Common myeloid progenitor, CD34-positive (primary cell): ENCODE data around the gene ARID4B.
A peak's percentile ranks its signal among the peaks of the same experiment; 100 is the strongest.
"Not testable (repeated sequence)": the region's sequence is repeated elsewhere in the genome, so short reads cannot be mapped to it uniquely, and the experiment has no call there.

Source experiments
- CTCF ChIA-PET: fragments of 350-600 bp; sonication (Branson Sonifier 250); formaldehyde crosslinking; loops from one replicate; lab custom pipeline; 2021; ENCODE audit warnings: antibody characterized with exemption; lab: Charles Lee
- POLR2A ChIA-PET: fragments of 350-600 bp; sonication (Branson Sonifier 250); formaldehyde crosslinking; loops from one replicate; lab custom pipeline; 2021; ENCODE audit warnings: antibody characterized with exemption; lab: Charles Lee
- DNase-seq, 3 donors: peaks; one replicate each; pipeline versions ENCODE4 v3.0.0 to v3.0.0-alpha.2; 2013
- H3K27ac ChIP-seq, 2 experiments: 1 replicate in 1 of 2; 2 replicates in 1 of 2; pipeline ENCODE4 v1.7.0; 2013; ENCODE audit warnings: inconsistent platforms in 2 of 2, low read length in 2 of 2, mild to moderate bottlenecking in 2 of 2, low read depth in 1 of 2, moderate library complexity in 1 of 2; ENCODE audit not compliant: severe bottlenecking in 2 of 2, insufficient read depth in 1 of 2, poor library complexity in 1 of 2
- H3K27me3 ChIP-seq, 5 experiments: replicated peaks in 2 of 5; 1 replicate in 3 of 5; 2 replicates in 2 of 5; pipeline versions ENCODE4 v1.6.1 to v1.7.0; 2013; ENCODE audit warnings: low read length in 4 of 5, mild to moderate bottlenecking in 2 of 5, moderate library complexity in 2 of 5, inconsistent platforms in 1 of 5; ENCODE audit not compliant: insufficient read depth in 5 of 5, control insufficient read depth in 4 of 5
- H3K36me3 ChIP-seq, 4 experiments: 1 replicate in 2 of 4; 2 replicates in 2 of 4; pipeline versions ENCODE4 v1.6.1 to v1.7.0; 2013; ENCODE audit warnings: low read length in 3 of 4, control low read depth in 1 of 4, mild to moderate bottlenecking in 1 of 4; ENCODE audit not compliant: control insufficient read depth in 4 of 4, insufficient read depth in 4 of 4
- H3K4me1 ChIP-seq, 4 experiments: 1 replicate in 3 of 4; 2 replicates in 1 of 4; pipeline versions ENCODE4 v1.6.1 to v1.7.1; 2013; ENCODE audit warnings: low read length in 3 of 4, mild to moderate bottlenecking in 3 of 4, control low read depth in 1 of 4, inconsistent platforms in 1 of 4, moderate library complexity in 1 of 4; ENCODE audit not compliant: control insufficient read depth in 4 of 4, insufficient read depth in 4 of 4; ENCODE audit errors: control extremely low read depth in 1 of 4
- H3K4me3 ChIP-seq, 7 experiments: 1 replicate in 4 of 7; 2 replicates in 3 of 7; pipeline versions ENCODE4 v1.5.1 to v1.7.0; 2013; ENCODE audit warnings: mild to moderate bottlenecking in 7 of 7, low read length in 6 of 7, moderate library complexity in 6 of 7, inconsistent platforms in 2 of 7, low read depth in 2 of 7, control low read depth in 1 of 7; ENCODE audit not compliant: insufficient read depth in 4 of 7, control insufficient read depth in 1 of 7; ENCODE audit errors: extremely low read depth in 1 of 7
- H3K9me3 ChIP-seq, 5 experiments: 1 replicate in 4 of 5; 2 replicates in 1 of 5; pipeline versions ENCODE4 v1.6.1 to v1.7.1; 2013; ENCODE audit warnings: low read length in 4 of 5, mild to moderate bottlenecking in 2 of 5, inconsistent platforms in 1 of 5, low read depth in 1 of 5, moderate library complexity in 1 of 5; ENCODE audit not compliant: control insufficient read depth in 4 of 5, insufficient read depth in 2 of 5; ENCODE audit errors: control extremely low read depth in 1 of 5
- WGBS: methylation state at CpG from one replicate; pipeline ENCODE4 v1.1.5; 2013; ENCODE audit not compliant: insufficient coverage; 5-methylcytosine and 5-hydroxymethylcytosine counted together

The ARID4B gene

GRCh38 chr1:235258068-235258467, 69.9 kb downstream of the ARID4B start:
- 100% methylated on average over 2 of the region's 6 CpGs for WGBS
- POLR2A ChIA-PET: not testable (repeated sequence)

GRCh38 chr1:235254721-235255120, 73.3 kb downstream of the ARID4B start:
- no CpG with 5 or more reads among the region's 1 CpG for WGBS
- no peaks in the 10 kb centered on the region for H3K9me3 ChIP-seq
- ChIA-PET CTCF (interaction anchor here (1.0 kb wide), 1 partner anchor 70 kb away, joined by 3 read pairs; no protein-coding TSS in a partner anchor), POLR2A (no interaction called here)
- no peak overlapping the region for H3K4me3 ChIP-seq
- no peak overlapping the region for H3K27ac ChIP-seq
- H3K4me1 ChIP-seq: peaks cover 0 to 14% (median 9%) of the 10 kb centered on the region in 4 experiments
- peaks cover 10 to 24% (median 17%) of the 10 kb centered on the region in 4 experiments for H3K36me3 ChIP-seq
- H3K27me3 ChIP-seq: no peaks in the 10 kb centered on the region
- no peak for DNase-seq

More at GRCh38 chr1:235258068-235258467, 69.9 kb downstream of the ARID4B start:
- CTCF ChIA-PET: interaction anchor here (0.6 to 3.9 kb wide), 13 partner anchors 9 to 158 kb away, joined by 3 to 13 read pairs (median 5); partner anchors contain the start of genes ARID4B and GGPS1
- H3K27ac ChIP-seq, H3K9me3 ChIP-seq, H3K27me3 ChIP-seq, H3K4me3 ChIP-seq, DNase-seq: not testable (repeated sequence)
- Histone ChIP-seq H3K36me3 (peaks cover 0 to 14% (median 10%) of the 10 kb centered on the region in 4 experiments), H3K4me1 (peaks cover 2 to 18% (median 13%) of the 10 kb centered on the region in 4 experiments)

GRCh38 chr1:235253219-235253962, 74.6 kb downstream of the ARID4B start:
- Histone ChIP-seq H3K27me3 (no peaks in the 10 kb centered on the region), H3K9me3 (no peaks in the 10 kb centered on the region), H3K4me3 (no peak overlapping the region), H3K36me3 (peaks cover 5 to 22% (median 14%) of the 10 kb centered on the region in 4 experiments), H3K4me1 (peaks cover 0 to 5% (median under 1%) of the 10 kb centered on the region in 4 experiments), H3K27ac (no peak overlapping the region)
- DNase-seq: peak; percentile 72 to 79 (median 75)
- WGBS: no CpG with 5 or more reads among the region's 2 CpGs
- ChIA-PET CTCF (interaction anchor here (0.8 to 4.1 kb wide), 7 partner anchors 12 to 167 kb away, joined by 3 to 38 read pairs (median 3); no protein-coding TSS in a partner anchor), POLR2A (interaction anchor here (0.7 to 1.1 kb wide), 2 partner anchors 11 to 53 kb away, joined by 3 read pairs; no protein-coding TSS in a partner anchor)

DNA sequence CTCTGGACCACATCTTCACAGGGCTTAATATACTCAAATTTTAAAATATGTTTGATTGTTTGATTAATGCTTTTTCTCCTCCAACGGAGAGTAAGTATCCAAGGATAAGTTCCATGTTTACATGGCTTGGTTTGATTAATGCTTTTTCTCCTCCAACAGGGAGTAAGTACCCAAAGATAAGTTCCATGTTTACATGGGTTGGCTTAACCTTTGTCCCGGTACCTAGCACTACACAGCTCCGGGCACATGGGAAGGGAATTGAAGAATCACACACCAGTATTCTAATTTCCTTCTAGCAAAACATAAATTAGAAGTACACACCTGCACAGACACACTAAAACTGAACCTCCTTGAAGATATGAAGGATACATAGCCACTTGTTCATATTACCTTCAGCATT, 77.5 kb downstream of the ARID4B start:
- POLR2A ChIA-PET: interaction anchor here (0.6 kb wide), 1 partner anchor 93 kb away, joined by 3 read pairs; no protein-coding TSS in a partner anchor
- Histone ChIP-seq H3K27ac (no peak overlapping the region), H3K4me1 (peaks cover 0 to 13% (median 9%) of the 10 kb centered on the region in 4 experiments), H3K9me3 (no peaks in the 10 kb centered on the region), H3K27me3 (no peaks in the 10 kb centered on the region), H3K4me3 (no peak overlapping the region), H3K36me3 (peaks cover 4 to 26% (median 14%) of the 10 kb centered on the region in 4 experiments)
- DNase-seq: no peak
- 100% methylated on average over 3 of the region's 3 CpGs for WGBS
- CTCF ChIA-PET: interaction anchor here (0.9 to 4.1 kb wide), 4 partner anchors 17 to 166 kb away, joined by 3 to 38 read pairs (median 4); no protein-coding TSS in a partner anchor

GRCh38 chr1:235246022-235246948, 81.7 kb downstream of the ARID4B start:
- H3K27me3 ChIP-seq: no peaks in the 10 kb centered on the region
- peak in 1 of 3 donors; percentile 31 for DNase-seq
- H3K4me3 ChIP-seq: no peak overlapping the region
- ChIA-PET CTCF (interaction anchor here (0.5 to 2.3 kb wide), 5 partner anchors 10 to 170 kb away, joined by 3 to 13 read pairs (median 3); no protein-coding TSS in a partner anchor), POLR2A (interaction anchor here (0.5 kb wide), 1 partner anchor 18 kb away, joined by 6 read pairs; no protein-coding TSS in a partner anchor)
- H3K27ac ChIP-seq: peak overlapping the region in 1 of 2 experiments; percentile 2
- H3K4me1 ChIP-seq: peaks cover 6 to 18% (median 16%) of the 10 kb centered on the region in 4 experiments
- peaks cover 4 to 27% (median 14%) of the 10 kb centered on the region in 4 experiments for H3K36me3 ChIP-seq
- WGBS: no CpG with 5 or more reads among the region's 2 CpGs
- no peaks in the 10 kb centered on the region for H3K9me3 ChIP-seq

GRCh38 chr1:235244974-235245592, 82.9 kb downstream of the ARID4B start:
- no peaks in the 10 kb centered on the region for H3K27me3 ChIP-seq
- peak overlapping the region in 1 of 2 experiments; percentile 30 for H3K27ac ChIP-seq
- H3K4me3 ChIP-seq: no peak overlapping the region
- H3K36me3 ChIP-seq: peaks cover 4 to 23% (median 10%) of the 10 kb centered on the region in 4 experiments
- DNase-seq: peak in 2 of 3 donors; percentile 34 to 53
- H3K9me3 ChIP-seq: no peaks in the 10 kb centered on the region
- ChIA-PET POLR2A (no interaction called here), CTCF (interaction anchor here (1.6 kb wide), 1 partner anchor 164 kb away, joined by 3 read pairs; no protein-coding TSS in a partner anchor)
- H3K4me1 ChIP-seq: peaks cover 8 to 26% (median 22%) of the 10 kb centered on the region in 4 experiments
- no CpG with 5 or more reads among the region's 9 CpGs for WGBS
